ENCODE results near the gene FHIT.

- TF ChIP-seq, protein P1, sequence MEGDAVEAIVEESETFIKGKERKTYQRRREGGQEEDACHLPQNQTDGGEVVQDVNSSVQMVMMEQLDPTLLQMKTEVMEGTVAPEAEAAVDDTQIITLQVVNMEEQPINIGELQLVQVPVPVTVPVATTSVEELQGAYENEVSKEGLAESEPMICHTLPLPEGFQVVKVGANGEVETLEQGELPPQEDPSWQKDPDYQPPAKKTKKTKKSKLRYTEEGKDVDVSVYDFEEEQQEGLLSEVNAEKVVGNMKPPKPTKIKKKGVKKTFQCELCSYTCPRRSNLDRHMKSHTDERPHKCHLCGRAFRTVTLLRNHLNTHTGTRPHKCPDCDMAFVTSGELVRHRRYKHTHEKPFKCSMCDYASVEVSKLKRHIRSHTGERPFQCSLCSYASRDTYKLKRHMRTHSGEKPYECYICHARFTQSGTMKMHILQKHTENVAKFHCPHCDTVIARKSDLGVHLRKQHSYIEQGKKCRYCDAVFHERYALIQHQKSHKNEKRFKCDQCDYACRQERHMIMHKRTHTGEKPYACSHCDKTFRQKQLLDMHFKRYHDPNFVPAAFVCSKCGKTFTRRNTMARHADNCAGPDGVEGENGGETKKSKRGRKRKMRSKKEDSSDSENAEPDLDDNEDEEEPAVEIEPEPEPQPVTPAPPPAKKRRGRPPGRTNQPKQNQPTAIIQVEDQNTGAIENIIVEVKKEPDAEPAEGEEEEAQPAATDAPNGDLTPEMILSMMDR (IDR thresholded peaks at IDR 0.05; ENCODE audit: low read depth, low read length, missing input control) = no peak
- TF ChIP-seq, protein P2, sequence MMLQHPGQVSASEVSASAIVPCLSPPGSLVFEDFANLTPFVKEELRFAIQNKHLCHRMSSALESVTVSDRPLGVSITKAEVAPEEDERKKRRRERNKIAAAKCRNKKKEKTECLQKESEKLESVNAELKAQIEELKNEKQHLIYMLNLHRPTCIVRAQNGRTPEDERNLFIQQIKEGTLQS (IDR thresholded peaks at IDR 0.05) = no peak
- no peak for TF ChIP-seq YY1 (IDR thresholded peaks at IDR 0.05)
- no peak for TF ChIP-seq GABPA (IDR thresholded peaks at IDR 0.05 in 1 of 2, conservative IDR thresholded peaks at IDR 0.05 in 1 of 2)
Observed at GRCh38 chr3:60176614-60177013, 1074.6 kb downstream of the FHIT start.

Data from liver (tissue), 3 donors.